GM19025 (cell line): ENCODE data around the gene C1orf53.

Experiments used
- ATAC-seq: cut with Tn5 transposase; IDR thresholded peaks from one replicate; pipeline ENCODE4 v1.9.1; 2021; ENCODE audit warnings: mild to moderate bottlenecking, low read depth, moderate library complexity; ENCODE audit not compliant: unreplicated experiment

Gene C1orf53

GRCh38 chr1:197954718-197955418, 52.4 kb downstream of the C1orf53 start:
- no peak for ATAC-seq

DNA sequence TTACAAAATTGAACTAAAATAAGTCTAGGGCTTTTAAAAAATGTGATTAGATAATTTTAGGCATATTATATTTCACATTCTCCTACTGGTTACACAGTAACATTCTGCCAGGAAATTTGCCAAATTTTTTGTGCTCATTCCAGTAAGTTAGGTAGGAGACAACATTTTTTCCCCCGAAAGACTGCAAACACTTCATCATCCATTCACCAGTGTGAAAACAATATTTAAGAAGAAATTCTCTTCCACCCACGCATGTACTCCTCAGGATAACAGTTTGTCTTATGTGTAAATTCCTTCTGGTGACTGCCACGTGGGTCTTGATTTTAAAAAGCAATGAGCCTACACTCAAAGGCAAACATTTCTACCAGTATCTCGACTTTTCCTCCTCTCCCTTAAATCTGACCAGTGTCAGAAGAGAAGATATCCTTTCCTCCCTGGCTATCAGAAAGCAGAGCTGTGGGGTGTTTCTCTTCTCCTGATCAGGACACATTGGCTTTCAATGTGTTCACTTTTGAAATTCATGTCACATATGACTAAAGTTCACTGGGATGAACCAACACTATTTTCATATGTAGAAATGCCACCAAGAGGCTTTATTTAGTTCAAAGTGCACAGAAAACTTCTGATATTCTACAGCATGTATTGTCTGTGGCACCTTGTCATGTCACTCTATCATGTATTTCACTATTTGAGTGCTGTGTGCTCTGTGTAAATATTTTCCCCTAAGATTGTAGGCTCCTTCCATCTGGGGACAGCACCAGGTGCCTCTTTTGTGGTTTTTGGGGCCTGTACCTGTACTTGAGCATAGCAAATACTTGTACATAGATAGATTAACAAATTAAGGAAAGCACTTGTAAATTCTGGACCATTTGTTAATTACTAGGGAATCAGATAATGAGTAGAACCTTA, 53.3 kb downstream of the C1orf53 start:
- ATAC-seq, result no peak
